ENCODE measurements around the gene ADAMTS20. TPM values are rescaled to one million over a fixed set of nuclear protein-coding genes. Genes with fewer than 3 reads are reported as not detected.

Gene ADAMTS20
- total and polyA plus RNA-seq, 2 donors (not counting 1 experiment from before 2014, with no cell fraction given), result not detected

GRCh38 chr12:43428088-43428600 lies 123.9 kb downstream of the ADAMTS20 start:
- no peak overlapping the region for H3K4me3 ChIP-seq (replicated peaks in 1 of 4; ENCODE audit: control extremely low read depth in 1 of 4, insufficient read depth in 1 of 4, low read depth in 3 of 4, low read length in 4 of 4)
- no peaks in the 10 kb centered on the region for H4K20me1 ChIP-seq (ENCODE audit: control insufficient read depth, extremely low read depth, insufficient read depth, low read length)
- no peaks in the 10 kb centered on the region for H3K4me1 ChIP-seq (ENCODE audit: control insufficient read depth, extremely low read depth, insufficient read depth, low read length)
- H3K9me3 ChIP-seq (ENCODE audit: control insufficient read depth, insufficient read depth, low read depth, low read length), result no peaks in the 10 kb centered on the region
- DNase-seq (ENCODE audit: low read depth in 2 of 2), result no peak
- H3K27ac ChIP-seq (ENCODE audit: insufficient read depth, low read length), result no peak overlapping the region
- no peak overlapping the region for H3K9ac ChIP-seq (ENCODE audit: insufficient read depth, low read length)
- H3K27me3 ChIP-seq (ENCODE audit: control insufficient read depth, insufficient read depth, low read length), result no peaks in the 10 kb centered on the region
- no peak overlapping the region for H2AFZ ChIP-seq (ENCODE audit: low read length)
- H3K79me2 ChIP-seq (ENCODE audit: control insufficient read depth, insufficient read depth, low read length), result no peaks in the 10 kb centered on the region
- no peak overlapping the region for H3K4me2 ChIP-seq (ENCODE audit: extremely low read depth, insufficient read depth, low read length)
- TF ChIP-seq EZH2 (IDR thresholded peaks at IDR 0.05; ENCODE audit: low read length, missing control alignments) (no peak), CTCF (conservative IDR thresholded peaks at IDR 0.05 in 1 of 2, IDR thresholded peaks at IDR 0.05 in 1 of 2; ENCODE audit: low read depth in 1 of 2, low read length in 2 of 2) (no peak)
- H3K36me3 ChIP-seq (ENCODE audit: control insufficient read depth, insufficient read depth, low read length), result no peaks in the 10 kb centered on the region

- Histone ChIP-seq H3K9me3 (ENCODE audit: control insufficient read depth, insufficient read depth, low read depth, low read length) (no peaks in the 10 kb centered on the region), H3K9ac (ENCODE audit: insufficient read depth, low read length) (no peak overlapping the region), H3K27ac (ENCODE audit: insufficient read depth, low read length) (no peak overlapping the region), H4K20me1 (ENCODE audit: control insufficient read depth, extremely low read depth, insufficient read depth, low read length) (no peaks in the 10 kb centered on the region), H3K4me3 (replicated peaks in 1 of 4; ENCODE audit: control extremely low read depth in 1 of 4, insufficient read depth in 1 of 4, low read depth in 3 of 4, low read length in 4 of 4) (no peak overlapping the region), H3K36me3 (ENCODE audit: control insufficient read depth, insufficient read depth, low read length) (no peaks in the 10 kb centered on the region), H3K4me2 (ENCODE audit: extremely low read depth, insufficient read depth, low read length) (no peak overlapping the region), H3K79me2 (ENCODE audit: control insufficient read depth, insufficient read depth, low read length) (no peaks in the 10 kb centered on the region), H3K27me3 (ENCODE audit: control insufficient read depth, insufficient read depth, low read length) (no peaks in the 10 kb centered on the region), H2AFZ (ENCODE audit: low read length) (no peak overlapping the region), H3K4me1 (ENCODE audit: control insufficient read depth, extremely low read depth, insufficient read depth, low read length) (no peaks in the 10 kb centered on the region)
- TF ChIP-seq EZH2 (IDR thresholded peaks at IDR 0.05; ENCODE audit: low read length, missing control alignments) (no peak), CTCF (conservative IDR thresholded peaks at IDR 0.05 in 1 of 2, IDR thresholded peaks at IDR 0.05 in 1 of 2; ENCODE audit: low read depth in 1 of 2, low read length in 2 of 2) (no peak)
- no peak for DNase-seq (ENCODE audit: low read depth in 2 of 2)
Measured at GRCh38 chr12:43425361-43425760, 126.6 kb downstream of the ADAMTS20 start.

DNA sequence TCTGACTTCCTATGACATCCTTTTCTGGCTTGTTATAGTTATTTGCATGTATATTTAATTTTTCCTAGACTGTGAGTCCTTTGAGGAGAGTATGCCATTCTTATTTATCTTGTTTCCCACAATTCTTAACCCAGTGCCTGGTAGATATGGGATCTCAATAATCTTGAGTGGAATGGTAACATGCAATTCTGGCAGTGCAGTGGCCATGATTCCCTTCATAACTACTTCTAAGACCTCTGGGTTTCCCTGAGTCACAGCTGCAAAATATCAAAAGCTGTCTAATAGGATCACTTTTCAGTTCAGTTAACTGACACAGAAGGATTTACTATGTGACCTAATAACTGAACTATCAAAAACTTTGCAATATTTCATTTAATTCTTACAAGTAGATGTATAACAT lies 135.0 kb downstream of the ADAMTS20 start:
- Histone ChIP-seq H3K27ac (ENCODE audit: insufficient read depth, low read length) (no peak overlapping the region), H3K4me2 (ENCODE audit: extremely low read depth, insufficient read depth, low read length) (no peak overlapping the region), H3K4me3 (replicated peaks in 1 of 4; ENCODE audit: control extremely low read depth in 1 of 4, insufficient read depth in 1 of 4, low read depth in 3 of 4, low read length in 4 of 4) (no peak overlapping the region), H3K79me2 (ENCODE audit: control insufficient read depth, insufficient read depth, low read length) (no peaks in the 10 kb centered on the region), H2AFZ (ENCODE audit: low read length) (no peak overlapping the region), H3K4me1 (ENCODE audit: control insufficient read depth, extremely low read depth, insufficient read depth, low read length) (no peaks in the 10 kb centered on the region), H4K20me1 (ENCODE audit: control insufficient read depth, extremely low read depth, insufficient read depth, low read length) (no peaks in the 10 kb centered on the region), H3K36me3 (ENCODE audit: control insufficient read depth, insufficient read depth, low read length) (no peaks in the 10 kb centered on the region), H3K9ac (ENCODE audit: insufficient read depth, low read length) (no peak overlapping the region), H3K9me3 (ENCODE audit: control insufficient read depth, insufficient read depth, low read depth, low read length) (no peaks in the 10 kb centered on the region), H3K27me3 (ENCODE audit: control insufficient read depth, insufficient read depth, low read length) (no peaks in the 10 kb centered on the region)
- TF ChIP-seq EZH2 (IDR thresholded peaks at IDR 0.05; ENCODE audit: low read length, missing control alignments) (no peak), CTCF (conservative IDR thresholded peaks at IDR 0.05 in 1 of 2, IDR thresholded peaks at IDR 0.05 in 1 of 2; ENCODE audit: low read depth in 1 of 2, low read length in 2 of 2) (no peak)
- no peak for DNase-seq (ENCODE audit: low read depth in 2 of 2)

Data from fibroblast of lung (primary cell).